ENCODE measurements around the gene FBXW7.
A peak's percentile ranks its signal among the peaks of the same experiment; 100 is the strongest.

Gene FBXW7

DNA sequence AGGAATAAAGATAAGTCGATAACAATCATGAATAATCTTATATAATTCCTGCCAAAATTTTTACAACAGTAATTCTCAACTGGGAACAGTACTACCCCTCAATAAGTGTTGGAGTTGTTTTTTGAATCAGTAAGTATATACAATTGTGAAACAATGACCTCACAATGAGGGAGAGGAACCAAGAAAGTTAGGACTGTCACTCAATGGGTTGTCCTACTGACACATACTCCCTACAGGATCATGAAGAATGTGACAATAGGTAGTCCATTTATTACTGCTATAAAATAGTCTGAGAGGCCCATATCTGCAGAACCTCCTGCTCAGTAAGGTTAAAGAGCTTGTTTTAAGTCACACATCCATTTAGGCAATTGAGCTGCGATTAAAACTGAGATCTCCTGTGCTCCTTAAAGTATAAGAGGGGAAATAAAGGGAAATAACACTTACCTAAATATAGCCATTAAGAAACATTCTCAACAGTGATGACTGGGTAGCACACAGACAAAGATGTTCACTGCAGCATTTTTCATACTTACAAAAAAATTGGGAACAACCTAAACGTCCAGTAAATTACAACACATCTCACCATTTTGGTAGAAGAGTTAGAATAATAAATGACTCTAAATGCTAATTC, 26.2 kb downstream of the FBXW7 start:
- no peak for DNase-seq

DNA sequence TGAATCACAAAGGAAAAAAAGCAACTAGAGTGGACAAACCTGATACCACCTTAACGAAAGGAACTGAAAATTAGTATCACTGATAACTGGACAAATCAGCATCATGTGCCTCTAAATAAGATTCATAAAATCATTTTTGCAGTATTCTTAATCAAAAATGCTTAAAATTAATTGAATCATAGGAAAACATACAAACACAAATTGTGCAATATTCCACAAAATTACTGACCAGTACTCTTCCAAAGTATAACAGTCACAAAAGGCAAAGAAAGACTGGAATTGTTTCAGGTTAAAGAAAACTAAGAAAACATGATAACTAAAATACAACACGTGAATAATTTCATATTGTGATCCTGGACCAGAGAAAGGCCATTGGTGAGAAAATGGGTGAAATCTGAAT, 27.1 kb downstream of the FBXW7 start:
- DNase-seq: no peak

DNA sequence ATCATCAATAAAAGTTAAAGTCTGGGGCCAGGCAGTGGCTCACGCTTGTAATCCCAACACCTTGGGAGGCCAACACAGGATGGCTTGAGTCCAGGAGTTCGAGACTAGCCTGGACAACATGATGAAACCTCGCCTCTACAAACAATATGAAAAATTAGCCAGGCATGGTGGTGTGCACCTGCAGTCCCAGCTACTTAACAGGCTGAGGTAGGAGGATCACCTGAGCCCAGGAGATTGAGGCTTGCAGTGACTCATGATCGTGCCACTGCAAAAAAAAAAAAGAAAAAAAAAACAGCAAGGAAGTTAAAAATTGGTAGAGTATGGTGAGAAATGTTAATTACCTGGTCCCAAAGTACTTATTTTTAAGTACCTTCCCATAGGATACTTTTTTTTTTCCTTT, 27.5 kb downstream of the FBXW7 start:
- DNase-seq: no peak

DNA sequence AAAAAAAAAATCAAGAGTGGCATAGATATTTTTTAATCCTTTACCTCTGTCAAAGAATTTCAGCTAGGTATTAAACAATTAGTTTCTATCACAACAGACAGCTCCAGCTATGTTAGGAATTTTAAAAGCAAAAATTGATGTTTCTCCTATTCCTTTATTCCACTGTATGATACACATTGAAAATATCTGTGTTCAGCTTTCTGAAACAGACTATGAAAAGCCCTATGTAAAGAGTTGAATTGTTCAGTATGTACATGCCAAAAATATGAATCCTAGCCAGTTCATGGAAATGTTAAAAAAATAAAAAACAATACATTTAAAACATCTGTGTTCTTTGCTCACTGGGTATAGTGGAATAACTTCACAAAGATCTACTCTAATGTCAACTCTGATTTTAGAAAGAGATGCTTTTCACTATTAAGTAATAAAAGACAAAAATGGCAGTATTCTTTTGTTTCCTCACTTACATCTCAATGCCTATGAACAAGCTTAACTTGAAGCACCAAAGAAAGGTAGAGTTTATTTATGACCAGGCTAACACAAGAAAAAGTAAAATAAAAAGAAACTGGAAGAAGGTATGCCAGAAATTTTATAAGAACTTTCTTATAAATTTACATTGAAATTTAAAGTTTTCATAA, 32.1 kb downstream of the FBXW7 start:
- DNase-seq: no peak

GRCh38 chr4:152501846-152502536, 33.9 kb downstream of the FBXW7 start:
- DNase-seq: no peak

DNA sequence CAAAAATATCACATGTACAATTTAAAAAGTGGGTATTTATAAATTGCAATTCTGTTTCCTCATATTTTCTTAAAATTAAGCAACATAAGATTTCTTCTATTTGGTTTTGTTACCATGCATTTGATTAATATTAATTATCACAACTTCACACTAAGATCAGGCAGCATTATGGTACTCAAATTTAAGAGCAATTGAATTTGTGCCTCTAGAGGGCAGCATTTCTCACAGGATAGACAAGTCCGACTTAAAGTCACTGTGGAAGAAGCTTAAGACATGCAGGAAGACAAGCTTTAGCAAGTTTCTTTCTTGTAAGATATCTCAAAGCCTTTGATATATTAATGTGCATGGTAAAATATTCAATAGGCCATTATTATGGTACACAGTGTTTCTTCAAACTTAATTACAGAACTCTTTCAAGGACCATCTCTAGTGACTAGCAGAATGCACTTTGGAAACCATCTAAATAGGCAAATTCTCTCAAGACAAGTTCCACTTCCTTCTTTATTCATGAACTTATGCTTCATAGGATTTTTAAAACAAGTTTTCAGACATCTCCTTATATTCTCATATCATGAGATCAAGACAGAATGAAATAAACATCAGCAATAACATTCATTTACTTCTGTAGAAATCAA, 35.0 kb downstream of the FBXW7 start:
- DNase-seq: peak; percentile 24

- DNase-seq: no peak
Measured at GRCh38 chr4:152500275-152500674, 35.6 kb downstream of the FBXW7 start.

DNA sequence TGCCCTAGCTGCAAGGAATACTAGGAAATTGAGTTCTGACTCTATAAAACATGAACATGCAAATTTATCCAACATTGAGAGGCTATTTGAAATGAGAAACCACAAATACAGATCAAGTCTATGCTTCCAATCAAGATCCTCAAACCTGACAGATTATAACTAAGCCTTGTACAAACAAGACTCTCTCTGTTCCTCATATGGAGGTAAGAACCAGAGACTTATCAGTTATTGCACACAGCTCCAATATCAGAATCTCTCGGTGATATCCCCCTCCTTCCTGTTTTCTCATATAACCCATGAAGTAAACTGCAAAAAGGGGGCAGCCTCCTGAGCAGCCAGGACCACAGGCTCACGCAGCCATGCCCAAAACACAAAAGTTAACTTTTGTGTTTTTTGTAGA, 36.5 kb downstream of the FBXW7 start:
- no peak for DNase-seq

DNA sequence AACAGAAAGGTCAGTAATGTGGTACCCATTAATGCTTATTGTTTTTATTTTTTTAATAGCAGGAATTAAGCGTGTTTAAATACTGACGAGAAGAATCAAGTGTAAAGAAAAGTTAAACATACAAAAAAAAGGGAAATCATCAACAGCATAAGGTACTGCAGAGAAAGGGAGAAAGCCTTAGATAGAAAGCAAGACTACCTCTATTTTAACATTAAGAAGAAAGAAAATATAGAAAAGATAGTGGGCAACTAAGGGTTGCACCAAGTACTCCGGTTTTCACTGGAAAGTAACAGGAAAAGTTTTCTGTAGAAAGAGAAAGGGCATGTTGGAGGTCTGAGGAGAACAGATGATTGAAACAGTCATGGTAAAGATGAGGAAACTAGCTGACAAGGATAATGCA, 41.9 kb downstream of the FBXW7 start:
- no peak for DNase-seq

- no peak for DNase-seq
Measured at GRCh38 chr4:152488246-152488645, 47.6 kb downstream of the FBXW7 start.

DNA sequence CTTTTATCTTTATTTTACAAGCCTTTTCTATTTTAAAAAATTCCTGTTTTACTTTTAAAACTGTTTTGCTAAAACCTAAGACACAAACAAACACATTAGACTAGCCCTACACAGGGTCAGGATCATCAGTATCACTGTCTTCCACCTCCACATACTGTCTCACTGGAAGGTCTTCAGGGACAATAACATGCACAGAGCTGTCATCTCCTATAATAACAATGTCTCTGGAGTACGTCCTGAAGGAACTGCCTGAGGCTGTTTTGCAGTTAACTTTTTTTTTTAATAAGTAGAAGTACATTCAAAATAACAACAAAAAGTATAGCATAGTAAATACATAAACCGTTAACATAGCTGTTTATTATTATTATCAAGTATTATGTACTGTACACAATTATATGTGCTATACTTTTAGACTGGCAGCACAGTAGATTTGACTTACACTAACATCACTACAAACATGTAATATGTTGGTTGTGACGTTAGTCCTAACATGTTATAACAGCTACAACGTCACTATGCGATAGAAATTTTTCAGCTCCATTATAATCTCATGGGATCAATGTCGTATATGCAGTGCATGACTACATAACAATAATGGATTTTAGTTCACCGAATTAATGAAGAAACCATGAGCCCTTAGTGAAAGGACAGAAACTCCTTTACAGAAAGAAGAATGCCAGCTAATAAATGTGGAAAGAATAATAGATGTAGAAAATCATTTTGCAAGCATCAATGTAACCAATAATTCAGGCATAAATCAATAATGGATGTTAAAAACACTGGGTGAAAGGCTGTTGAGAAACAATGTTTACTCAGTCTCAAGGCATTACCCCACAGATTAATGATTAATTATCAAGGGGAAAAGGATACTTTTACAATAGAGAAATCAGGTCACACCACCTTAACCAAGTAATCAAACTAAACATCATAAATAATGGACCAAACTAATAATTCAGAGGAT, 49.2 kb downstream of the FBXW7 start:
- no peak for DNase-seq

DNA sequence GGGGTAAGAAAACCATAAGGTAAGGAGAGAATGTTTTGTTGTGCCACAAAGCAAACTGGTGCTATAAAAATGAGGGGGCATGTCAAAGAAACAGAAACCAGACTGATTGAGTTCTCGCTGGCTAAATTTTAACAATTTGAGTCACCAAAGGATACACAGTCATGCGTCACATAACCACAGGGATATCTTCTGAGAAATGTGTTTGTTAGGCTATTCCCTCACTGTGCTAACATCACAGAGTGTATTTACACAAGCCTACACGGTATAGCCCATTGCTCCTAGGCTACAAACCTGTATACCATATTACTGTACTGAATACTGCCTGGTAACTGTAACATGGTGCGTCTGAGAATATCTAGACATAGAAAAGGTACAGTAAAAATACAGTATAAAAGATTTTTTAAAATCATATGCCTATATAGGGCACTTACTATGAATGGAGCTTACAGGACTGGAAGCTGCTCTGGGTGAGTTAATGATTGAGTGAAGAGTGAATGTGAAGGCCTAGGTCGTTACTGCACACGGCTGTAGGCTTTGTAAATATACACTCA, 50.1 kb downstream of the FBXW7 start:
- no peak for DNase-seq

DNA sequence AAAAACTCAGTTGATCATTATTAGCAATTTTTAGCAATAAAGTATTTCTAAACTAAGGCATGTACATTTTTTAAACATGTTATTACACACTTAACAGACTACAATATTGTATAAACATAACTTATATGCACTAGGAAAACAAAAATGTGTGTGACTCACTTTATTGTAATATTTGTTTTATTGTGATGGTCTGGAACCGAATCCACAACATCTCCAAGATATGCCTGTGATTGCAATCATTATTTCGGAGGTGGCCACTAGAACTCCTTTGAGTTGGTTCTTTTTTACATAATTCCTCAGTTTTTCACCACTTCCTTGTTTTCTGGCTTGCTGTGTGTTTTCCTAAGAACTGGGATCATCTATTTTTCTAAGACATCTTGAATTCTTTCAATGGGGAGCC, 53.7 kb downstream of the FBXW7 start:
- DNase-seq: no peak

- DNase-seq: no peak
Measured at GRCh38 chr4:152480901-152481300, 55.0 kb downstream of the FBXW7 start.

DNA sequence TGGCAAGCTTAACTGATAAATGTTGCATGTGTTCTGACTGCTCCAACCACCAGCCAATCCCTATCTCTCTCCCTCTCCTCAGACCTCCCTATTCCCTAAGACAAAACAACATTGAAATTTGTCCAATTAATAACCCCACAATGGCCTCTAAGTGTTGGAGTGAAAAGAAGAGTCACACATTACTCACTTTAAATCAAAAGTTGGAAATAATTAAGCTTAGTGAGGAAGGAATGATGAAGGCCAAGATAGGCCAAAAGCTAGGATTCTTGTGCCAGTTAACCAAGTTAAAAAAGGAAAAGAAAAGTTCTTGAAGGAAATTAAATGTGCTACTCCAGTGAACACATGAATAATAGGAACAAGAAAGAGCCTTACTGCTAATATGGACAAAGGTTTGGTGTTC, 55.6 kb downstream of the FBXW7 start:
- DNase-seq: no peak

DNA sequence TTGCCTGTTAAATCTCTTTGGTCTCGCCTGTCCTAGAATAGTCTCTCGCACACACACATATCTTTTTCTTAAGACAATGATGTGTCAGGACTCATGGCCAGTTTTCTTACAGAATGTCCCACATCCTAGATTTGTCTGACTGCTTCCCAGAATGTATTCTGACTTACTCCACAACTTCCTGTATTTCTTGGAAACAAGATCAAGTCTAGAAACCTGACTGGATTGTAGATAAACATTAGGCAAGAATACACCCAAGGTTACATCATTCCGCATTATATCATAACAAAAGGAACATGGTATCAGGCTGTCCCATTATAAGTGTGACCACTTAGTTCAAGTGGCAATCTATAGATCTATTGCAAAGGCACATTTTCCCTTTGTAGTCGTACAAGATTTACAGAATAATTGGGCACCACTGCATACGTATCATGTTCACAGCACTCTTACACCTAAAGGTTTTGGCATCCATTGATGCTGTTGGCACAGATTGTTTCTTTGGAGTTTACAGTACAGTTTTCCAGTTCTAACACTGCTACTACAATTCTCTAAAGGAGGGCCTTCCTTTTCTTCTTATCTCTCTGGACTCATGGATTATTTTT, 56.4 kb downstream of the FBXW7 start:
- no peak for DNase-seq

DNA sequence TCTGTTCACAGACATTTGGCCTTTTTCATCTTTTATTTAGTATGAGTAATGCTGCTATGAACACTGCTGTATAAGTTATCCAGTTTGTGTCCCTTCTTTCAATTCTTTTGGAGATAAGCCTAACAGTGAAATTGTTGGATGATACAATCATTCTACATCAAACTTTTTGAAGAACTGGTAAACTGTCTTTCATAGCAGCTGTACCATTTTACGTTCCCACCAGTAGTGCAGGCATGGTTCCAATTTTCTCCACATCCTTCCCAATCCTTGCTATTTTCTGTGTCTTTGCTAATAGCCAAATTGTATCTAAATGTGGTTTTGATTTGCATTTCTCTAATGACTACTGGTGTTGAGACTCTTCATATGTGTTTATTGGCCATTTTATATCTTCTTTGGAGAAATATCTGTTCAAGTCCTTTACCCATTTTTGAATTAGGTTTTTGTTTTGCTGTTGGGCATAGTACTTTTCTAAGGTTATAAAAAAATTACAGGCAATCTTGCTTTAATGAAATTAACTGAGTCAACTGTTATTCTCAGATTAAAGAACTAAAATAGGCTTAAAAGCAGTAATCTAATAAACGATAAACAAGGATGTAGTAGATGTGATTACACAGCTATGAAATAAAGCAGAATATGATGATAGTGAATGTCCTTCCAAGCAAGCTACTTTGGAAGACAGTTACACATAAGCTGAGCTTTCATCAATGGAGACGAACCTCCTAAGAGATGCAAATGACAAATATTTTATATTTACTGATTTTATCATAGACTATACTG, 57.2 kb downstream of the FBXW7 start:
- DNase-seq: no peak

DNA sequence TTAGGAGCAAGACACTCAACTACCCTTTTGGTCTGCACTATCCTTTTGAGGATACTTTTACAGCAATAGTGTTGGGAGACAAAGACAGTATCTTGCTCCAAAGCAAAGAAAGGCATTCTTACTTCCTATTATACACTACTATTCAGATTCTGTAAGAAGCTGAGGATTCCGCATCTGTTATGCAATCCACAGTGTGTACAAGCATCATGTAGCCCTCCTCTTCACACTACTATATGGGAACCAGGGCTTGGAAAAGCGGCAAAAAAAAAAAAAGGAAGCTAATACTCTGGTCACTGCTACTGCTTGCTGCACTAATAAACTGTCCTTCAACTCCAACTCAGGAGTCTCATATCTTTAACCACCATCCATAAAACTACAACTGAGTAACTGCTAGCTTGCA, 59.1 kb downstream of the FBXW7 start:
- no peak for DNase-seq

- DNase-seq: no peak
Measured at GRCh38 chr4:152471251-152471792, 64.6 kb downstream of the FBXW7 start.

DNA sequence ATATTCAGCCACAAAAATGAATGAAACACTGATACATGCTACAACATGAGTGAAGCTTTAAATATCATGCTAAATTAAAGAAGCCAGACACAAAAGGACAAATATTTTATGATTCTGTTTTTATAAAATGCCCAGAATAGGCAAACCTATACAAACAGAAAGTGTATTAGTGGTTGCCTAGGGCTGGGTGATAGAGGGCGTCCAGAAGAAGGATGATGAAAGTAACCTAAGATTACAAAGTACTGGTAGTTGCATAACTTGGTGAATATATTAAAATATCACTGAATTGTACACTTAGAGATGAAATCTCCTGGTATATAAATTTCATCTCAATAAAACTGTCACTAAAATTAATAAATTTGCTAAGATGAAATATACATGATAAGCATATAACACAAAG, 67.5 kb downstream of the FBXW7 start:
- no peak for DNase-seq

DNA sequence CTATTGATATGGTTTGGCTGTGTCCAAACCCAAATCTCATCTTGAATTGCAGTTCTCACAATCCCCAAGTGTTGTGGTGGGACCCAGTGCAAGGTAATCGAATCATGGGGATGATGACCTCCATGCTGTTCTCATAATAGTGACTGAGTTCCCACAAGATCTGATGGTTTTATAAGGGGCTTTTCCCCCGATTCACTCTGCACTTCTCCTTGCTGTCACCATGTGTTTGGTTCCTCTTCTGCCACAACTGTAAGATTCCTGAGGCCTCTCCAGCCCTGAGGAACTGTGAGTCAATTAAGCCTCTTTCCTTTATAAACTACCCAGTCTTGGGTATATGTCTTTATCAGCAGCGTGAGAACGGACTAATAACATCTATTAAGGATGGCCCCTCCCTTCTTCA, 68.8 kb downstream of the FBXW7 start:
- no peak for DNase-seq

Measured in CD4-positive, alpha-beta T cell treated with Interferon gamma for 1 hour (primary cell).